Endothelial cell of umbilical vein (primary cell): Measurements from ENCODE around the gene USH2A. TPM values are rescaled to one million over a fixed set of nuclear protein-coding genes. Genes with fewer than 3 reads are reported as not detected.

Experiments
- BruUV-seq: library from RNA; stranded (reverse); fragments of 400-500 nt; replicated peaks from 2 replicates; lab custom pipeline; 2021; lab: Mats Ljungman, UMichigan
- CTCF ChIA-PET: fragments of 300-600, 350-600 bp; sonication (Branson Sonifier 250); formaldehyde crosslinking; loops from one replicate; lab custom pipeline; 2021; ENCODE audit warnings: antibody characterized with exemption, inconsistent platforms; lab: Charles Lee
- POLR2A ChIA-PET: fragments of 300-600, 350-600 bp; sonication (Branson Sonifier 250); formaldehyde crosslinking; loops from one replicate; lab custom pipeline; 2021; ENCODE audit warnings: antibody characterized with exemption, inconsistent platforms; lab: Charles Lee
- DNase-seq: peaks from one replicate; pipeline ENCODE4 v3.0.0-alpha.2; 2011; ENCODE audit warnings: low read depth, low spot score
- FAIRE-seq: peaks from 2 replicates; lab custom pipeline; 2011; peaks lifted over from hg19 to GRCh38; lab: Jason Lieb, UNC
- H2AFZ ChIP-seq: 2 replicates; pipeline ENCODE4 v1.6.0; 2012; ENCODE audit warnings: low read depth, low read length, control low read depth, inconsistent platforms
- H3K27ac ChIP-seq: 2 replicates; pipeline ENCODE4 v1.5.1; 2011; ENCODE audit warnings: low read depth, mild to moderate bottlenecking, control low read depth, low read length, moderate library complexity; ENCODE audit not compliant: insufficient read depth
- H3K27me3 ChIP-seq, 2 experiments: 2 replicates each; pipeline versions ENCODE4 v1.6.0 to v1.6.1; 2011; ENCODE audit warnings: low read length in 2 of 2, mixed read lengths in 1 of 2; ENCODE audit not compliant: control insufficient read depth in 2 of 2, insufficient read depth in 2 of 2
- H3K36me3 ChIP-seq, 2 experiments: 2 replicates in 1 of 2; 3 replicates in 1 of 2; pipeline ENCODE4 v1.5.1; 2011; ENCODE audit warnings: low read length in 2 of 2, mild to moderate bottlenecking in 1 of 2, moderate library complexity in 1 of 2; ENCODE audit not compliant: control insufficient read depth in 2 of 2, insufficient read depth in 2 of 2; ENCODE audit errors: extremely low read depth in 1 of 2
- H3K4me1 ChIP-seq: 3 replicates; pipeline ENCODE4 v1.5.1; 2011; ENCODE audit warnings: mild to moderate bottlenecking, low read length; ENCODE audit not compliant: control insufficient read depth, insufficient read depth; ENCODE audit errors: extremely low read depth
- H3K4me2 ChIP-seq: 2 replicates; pipeline ENCODE4 v1.6.1; 2011; ENCODE audit warnings: low read length, control low read depth, mixed read lengths; ENCODE audit not compliant: insufficient read depth
- H3K4me3 ChIP-seq, 3 experiments: fragments of 200-600 bp in 1 of 3; sonication (generic), shearing (Covaris generic) in 1 of 3; replicated peaks in 1 of 3; 2 replicates each; pipeline ENCODE4 v1.5.1; 2011 to 2016; ENCODE audit warnings: control low read depth in 3 of 3, low read length in 3 of 3, mild to moderate bottlenecking in 2 of 3, inconsistent platforms in 1 of 3, low read depth in 1 of 3, moderate library complexity in 1 of 3; ENCODE audit not compliant: insufficient read depth in 1 of 3
- H3K79me2 ChIP-seq: 2 replicates; pipeline ENCODE4 v1.6.0; 2012; ENCODE audit warnings: low read length, inconsistent platforms; ENCODE audit not compliant: control insufficient read depth, insufficient read depth
- H3K9ac ChIP-seq: replicated peaks from 2 replicates; pipeline ENCODE3; 2011; ENCODE audit warnings: low read length, control low read depth; ENCODE audit not compliant: insufficient read depth; ENCODE audit errors: extremely low read depth
- H3K9me1 ChIP-seq: replicated peaks from 3 replicates; pipeline ENCODE4 v1.6.0; 2011; ENCODE audit warnings: mild to moderate bottlenecking, low read length; ENCODE audit not compliant: control insufficient read depth, insufficient read depth; ENCODE audit errors: extremely low read depth
- H3K9me3 ChIP-seq: replicated peaks from 2 replicates; pipeline ENCODE4 v1.5.1; 2012; ENCODE audit warnings: low read length, inconsistent platforms; ENCODE audit not compliant: control insufficient read depth, insufficient read depth
- H4K20me1 ChIP-seq: replicated peaks from 2 replicates; pipeline ENCODE3; 2011; ENCODE audit warnings: mild to moderate bottlenecking, low read length; ENCODE audit not compliant: control insufficient read depth, insufficient read depth; ENCODE audit errors: extremely low read depth
- EZH2 ChIP-seq: IDR thresholded peaks from 2 replicates; pipeline ENCODE4 v1.6.1; 2012; ENCODE audit warnings: borderline replicate concordance, low read depth, mild to moderate bottlenecking, moderate library complexity, low read length, inconsistent platforms; ENCODE audit not compliant: severe bottlenecking
- FOS ChIP-seq: IDR thresholded peaks from 2 replicates; pipeline ENCODE4 v1.6.1; 2011; ENCODE audit warnings: mild to moderate bottlenecking, low read length, moderate library complexity, borderline replicate concordance; ENCODE audit not compliant: insufficient read depth
- GATA2 ChIP-seq: IDR thresholded peaks from 2 replicates; pipeline ENCODE4 v1.7.0; 2011; ENCODE audit warnings: low read depth, mild to moderate bottlenecking, moderate library complexity, mixed read lengths, low read length; ENCODE audit not compliant: insufficient read length, insufficient read depth
- JUN ChIP-seq: IDR thresholded peaks from 2 replicates; pipeline ENCODE4 v1.6.1; 2011; ENCODE audit warnings: borderline replicate concordance, low read depth; ENCODE audit not compliant: insufficient read length, insufficient read depth
- MYC ChIP-seq: IDR thresholded peaks from one replicate; pipeline ENCODE4 v1.6.1; 2011; ENCODE audit warnings: mild to moderate bottlenecking, low read depth, low read length
- POLR2A ChIP-seq: IDR thresholded peaks from 2 replicates; pipeline ENCODE4 v1.6.1; 2012; ENCODE audit warnings: low read depth, mild to moderate bottlenecking, control low read depth, low read length
- POLR2AphosphoS5 ChIP-seq: IDR thresholded peaks from 2 replicates; pipeline ENCODE4 v1.6.1; 2012; ENCODE audit warnings: low read depth, mild to moderate bottlenecking, control low read depth, low read length, moderate library complexity; ENCODE audit not compliant: insufficient read depth
- dilution Hi-C: fragments of 300-500 bp; cut with MboI; formaldehyde crosslinking; loops from one replicate; pipeline ENCODE4 v1.15.0; 2019; ENCODE audit warnings: low sequenced_read_pairs; ENCODE audit not compliant: extremely low pct_ligation_motif_present
- intact Hi-C: fragments of 100-400 bp; cut with micrococcal nuclease; formaldehyde crosslinking; loops from one replicate; pipeline ENCODE4 v1.10.0; 2022
- polyA plus RNA-seq, 4 experiments: library from polyadenylated mRNA; depleted of rRNA in 3 of 4; stranded (reverse) in 3 of 4; unstranded in 1 of 4; fragments of >200 nt; gene quantifications; 2 replicates each; pipeline versions ENCODE4 v1.2.1 to v1.2.3, GENCODE V29; 2011 to 2012; ENCODE audit warnings: missing spikeins in 1 of 4
- total RNA-seq: library from RNA; stranded (reverse); gene quantifications from 2 replicates; pipeline ENCODE4 v1.2.3, GENCODE V29; 2021
- TF ChIP-seq, protein P1 (sequence below): IDR thresholded peaks from 2 replicates; pipeline ENCODE4 v1.6.1; 2011; ENCODE audit not compliant: insufficient read depth, insufficient read length
- TF ChIP-seq, protein P2 (sequence below), 2 donors: IDR thresholded peaks; 1 replicate in 1 of 2; 2 replicates in 1 of 2; pipeline ENCODE4 v1.5.1; 2011; ENCODE audit warnings: low read length in 2 of 2, mild to moderate bottlenecking in 2 of 2, moderate library complexity in 2 of 2, control low read depth in 1 of 2, inconsistent platforms in 1 of 2, low read depth in 1 of 2; ENCODE audit not compliant: insufficient read depth in 1 of 2; ENCODE audit errors: extremely low read depth in 1 of 2

Gene USH2A
- total and polyA plus RNA-seq, 2 donors (not counting 3 experiments of a cell fraction or from before 2014, with no cell fraction given), result not detected

DNA sequence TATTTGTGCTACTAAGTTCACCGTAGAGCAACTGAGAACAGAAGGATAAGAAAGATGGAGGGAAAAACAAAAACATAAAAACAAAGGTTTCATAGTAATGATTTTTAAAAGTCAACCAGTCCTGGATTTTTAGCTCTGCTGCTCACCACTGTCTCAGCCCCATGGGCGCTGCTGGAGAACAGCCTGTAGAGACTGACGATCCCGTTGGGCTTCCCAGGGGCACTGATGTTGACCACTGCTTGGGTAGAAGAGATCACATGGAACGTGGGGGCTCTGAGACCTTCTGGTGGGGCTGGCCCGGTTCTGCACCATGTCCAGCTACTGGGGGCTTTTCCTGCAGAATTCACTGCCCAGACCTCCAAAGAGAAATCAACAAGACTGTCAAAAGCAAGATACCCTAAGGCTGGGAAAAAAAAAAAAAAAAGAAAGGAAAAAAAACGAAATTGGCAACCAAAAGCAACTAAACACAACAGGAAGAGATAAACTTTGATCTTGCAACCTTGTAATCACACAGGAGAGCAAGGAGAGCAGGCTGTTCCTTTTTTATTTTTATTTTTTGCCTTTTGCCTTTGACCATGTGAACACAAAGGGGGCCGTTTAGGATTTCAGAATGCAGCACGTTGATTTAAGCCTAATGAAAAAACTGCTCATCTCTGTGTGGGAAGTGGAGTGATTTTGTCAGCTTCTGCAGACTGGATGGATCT lies 772.6 kb downstream of the USH2A start:
- Histone ChIP-seq H3K79me2 (no peaks in the 10 kb centered on the region), H3K27me3 (no peaks in the 10 kb centered on the region), H3K9me3 (no peaks in the 10 kb centered on the region), H3K27ac (no peak overlapping the region), H3K9ac (no peak overlapping the region), H3K4me2 (no peak overlapping the region), H4K20me1 (no peaks in the 10 kb centered on the region), H3K9me1 (no peaks in the 10 kb centered on the region), H2AFZ (no peak overlapping the region), H3K36me3 (no peaks in the 10 kb centered on the region), H3K4me1 (no peaks in the 10 kb centered on the region), H3K4me3 (no peak overlapping the region)
- intact Hi-C loops, result no loop called here
- no peak for TF ChIP-seq POLR2AphosphoS5
- no TSS peak for BruUV-seq
- DNase-seq, result no peak
- dilution Hi-C loops, result no loop called here
- ChIA-PET POLR2A (no interaction called here), CTCF (no interaction called here)
- FAIRE-seq, result no peak

DNA sequence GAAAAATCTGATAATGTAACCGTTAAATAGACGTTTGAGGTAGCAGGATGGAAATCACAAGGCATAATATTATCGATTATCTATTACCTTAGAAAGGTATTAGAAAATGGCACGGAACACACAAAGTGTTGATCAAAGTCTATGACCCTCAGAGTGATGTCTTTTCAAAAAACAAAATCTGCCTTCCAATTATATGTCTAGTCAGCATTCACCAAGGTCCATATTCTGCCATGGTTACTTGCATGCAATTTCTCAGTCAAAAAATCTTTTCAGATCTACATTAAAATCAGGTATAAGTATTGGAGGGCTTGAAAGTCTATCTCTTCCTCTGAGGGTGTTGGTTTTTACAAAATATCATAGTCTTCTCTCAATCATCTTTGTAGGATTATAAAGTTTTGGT lies 774.3 kb downstream of the USH2A start:
- dilution Hi-C loops (no loop called here), intact Hi-C loops (no loop called here)
- Histone ChIP-seq H3K4me1 (no peaks in the 10 kb centered on the region), H3K36me3 (no peaks in the 10 kb centered on the region), H3K4me2 (no peak overlapping the region), H3K4me3 (no peak overlapping the region), H3K27me3 (no peaks in the 10 kb centered on the region), H2AFZ (no peak overlapping the region), H3K79me2 (no peaks in the 10 kb centered on the region), H3K9me1 (no peaks in the 10 kb centered on the region), H3K9ac (no peak overlapping the region), H3K9me3 (no peaks in the 10 kb centered on the region), H4K20me1 (no peaks in the 10 kb centered on the region), H3K27ac (no peak overlapping the region)
- ChIA-PET POLR2A (no interaction called here), CTCF (no interaction called here)
- TF ChIP-seq GATA2 (no peak), POLR2A (no peak), FOS (no peak), EZH2 (no peak), MYC (no peak), POLR2AphosphoS5 (no peak), JUN (no peak)
- TF ChIP-seq, protein P1, sequence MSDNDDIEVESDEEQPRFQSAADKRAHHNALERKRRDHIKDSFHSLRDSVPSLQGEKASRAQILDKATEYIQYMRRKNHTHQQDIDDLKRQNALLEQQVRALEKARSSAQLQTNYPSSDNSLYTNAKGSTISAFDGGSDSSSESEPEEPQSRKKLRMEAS, result no peak
- TF ChIP-seq, protein P2, sequence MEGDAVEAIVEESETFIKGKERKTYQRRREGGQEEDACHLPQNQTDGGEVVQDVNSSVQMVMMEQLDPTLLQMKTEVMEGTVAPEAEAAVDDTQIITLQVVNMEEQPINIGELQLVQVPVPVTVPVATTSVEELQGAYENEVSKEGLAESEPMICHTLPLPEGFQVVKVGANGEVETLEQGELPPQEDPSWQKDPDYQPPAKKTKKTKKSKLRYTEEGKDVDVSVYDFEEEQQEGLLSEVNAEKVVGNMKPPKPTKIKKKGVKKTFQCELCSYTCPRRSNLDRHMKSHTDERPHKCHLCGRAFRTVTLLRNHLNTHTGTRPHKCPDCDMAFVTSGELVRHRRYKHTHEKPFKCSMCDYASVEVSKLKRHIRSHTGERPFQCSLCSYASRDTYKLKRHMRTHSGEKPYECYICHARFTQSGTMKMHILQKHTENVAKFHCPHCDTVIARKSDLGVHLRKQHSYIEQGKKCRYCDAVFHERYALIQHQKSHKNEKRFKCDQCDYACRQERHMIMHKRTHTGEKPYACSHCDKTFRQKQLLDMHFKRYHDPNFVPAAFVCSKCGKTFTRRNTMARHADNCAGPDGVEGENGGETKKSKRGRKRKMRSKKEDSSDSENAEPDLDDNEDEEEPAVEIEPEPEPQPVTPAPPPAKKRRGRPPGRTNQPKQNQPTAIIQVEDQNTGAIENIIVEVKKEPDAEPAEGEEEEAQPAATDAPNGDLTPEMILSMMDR (IDR thresholded peaks at IDR 0.05; ENCODE audit: extremely low read depth in 1 of 2, insufficient read depth in 1 of 2, low read depth in 1 of 2, low read length in 2 of 2), result no peak
- FAIRE-seq (no peak), DNase-seq (no peak)
- BruUV-seq, result no TSS peak
